Hindlimb muscle (tissue), 1 donor: ENCODE measurements around the gene RAB8A. TPM values are rescaled to one million over a fixed set of nuclear protein-coding genes. Genes with fewer than 3 reads are reported as not detected.

Experiments
- polyA plus RNA-seq: library from polyadenylated mRNA; unstranded; fragments of 120-200 nt; gene quantifications from one replicate; pipeline ENCODE4 v1.2.1, GENCODE V29; 2013; ENCODE audit not compliant: insufficient read length

RAB8A gene
- polyA plus RNA-seq, 1 donor = 32.6 TPM

Other genes starting within 250 kb of the RAB8A start
- not detected for gene CYP4F2, start 213.8 kb upstream of the RAB8A start, polyA plus RNA-seq
- gene CYP4F11, start 177.4 kb upstream of the RAB8A start, polyA plus RNA-seq = not detected
- not detected for gene OR10H4, start 162.9 kb upstream of the RAB8A start, polyA plus RNA-seq
- gene TPM4, start 35.4 kb upstream of the RAB8A start, polyA plus RNA-seq = 183 TPM
- 0.40 TPM for gene HSH2D, start 31.8 kb downstream of the RAB8A start, polyA plus RNA-seq
- not detected for gene CIB3, start 61.6 kb downstream of the RAB8A start, polyA plus RNA-seq
- 61.3 TPM for gene FAM32A, start 73.5 kb downstream of the RAB8A start, polyA plus RNA-seq
- gene AP1M1, start 86.0 kb downstream of the RAB8A start, polyA plus RNA-seq = 49.9 TPM
- gene KLF2, start 212.9 kb downstream of the RAB8A start, polyA plus RNA-seq = 88.4 TPM